ENCODE results near the gene ATP5F1E.

DNA sequence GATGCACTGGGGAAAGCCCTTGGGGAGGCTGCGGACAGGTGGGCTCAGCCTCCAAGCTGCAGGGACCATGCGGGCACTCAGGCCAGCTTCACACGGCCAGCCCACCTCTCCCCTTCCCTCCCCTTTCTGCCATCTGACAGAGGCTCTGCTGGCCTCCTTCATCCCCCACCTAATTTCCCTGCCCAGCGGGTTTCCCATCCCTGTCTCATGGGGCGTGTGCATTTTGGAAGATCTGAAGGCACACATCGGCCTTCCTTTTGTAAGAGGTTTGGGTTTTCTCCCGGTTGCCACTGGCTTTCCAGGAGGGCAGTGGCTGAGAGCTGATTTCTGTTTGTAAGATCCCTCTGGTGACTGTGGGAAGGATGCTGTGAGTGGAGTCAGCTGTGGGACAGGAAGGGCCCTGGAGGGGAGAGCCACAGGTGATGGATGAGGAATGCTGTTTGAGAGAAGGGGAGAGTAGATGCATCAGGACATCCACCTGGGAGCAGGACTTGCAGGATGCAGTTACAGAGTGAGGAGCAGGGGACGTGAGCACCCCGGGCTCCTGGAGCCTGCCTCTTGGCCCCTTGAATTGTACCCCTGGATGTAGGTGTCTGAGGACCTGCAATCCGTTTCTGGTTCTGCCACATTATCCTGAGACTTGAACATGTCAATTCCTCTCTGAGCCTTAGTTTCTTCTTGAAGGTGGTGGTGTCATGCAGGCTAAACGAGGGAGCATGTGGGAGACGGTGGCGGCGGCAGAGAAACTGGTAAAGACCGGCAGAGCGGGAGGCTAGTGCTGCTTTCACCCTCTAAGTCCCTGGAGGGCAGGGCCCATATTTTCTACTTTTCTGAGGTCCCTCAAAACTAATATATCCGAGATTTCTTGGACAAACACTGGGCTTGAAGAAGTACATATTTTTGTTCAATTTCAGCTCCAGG is 18.8 kb downstream of the ATP5F1E start:
- TF ChIP-seq, protein P1, sequence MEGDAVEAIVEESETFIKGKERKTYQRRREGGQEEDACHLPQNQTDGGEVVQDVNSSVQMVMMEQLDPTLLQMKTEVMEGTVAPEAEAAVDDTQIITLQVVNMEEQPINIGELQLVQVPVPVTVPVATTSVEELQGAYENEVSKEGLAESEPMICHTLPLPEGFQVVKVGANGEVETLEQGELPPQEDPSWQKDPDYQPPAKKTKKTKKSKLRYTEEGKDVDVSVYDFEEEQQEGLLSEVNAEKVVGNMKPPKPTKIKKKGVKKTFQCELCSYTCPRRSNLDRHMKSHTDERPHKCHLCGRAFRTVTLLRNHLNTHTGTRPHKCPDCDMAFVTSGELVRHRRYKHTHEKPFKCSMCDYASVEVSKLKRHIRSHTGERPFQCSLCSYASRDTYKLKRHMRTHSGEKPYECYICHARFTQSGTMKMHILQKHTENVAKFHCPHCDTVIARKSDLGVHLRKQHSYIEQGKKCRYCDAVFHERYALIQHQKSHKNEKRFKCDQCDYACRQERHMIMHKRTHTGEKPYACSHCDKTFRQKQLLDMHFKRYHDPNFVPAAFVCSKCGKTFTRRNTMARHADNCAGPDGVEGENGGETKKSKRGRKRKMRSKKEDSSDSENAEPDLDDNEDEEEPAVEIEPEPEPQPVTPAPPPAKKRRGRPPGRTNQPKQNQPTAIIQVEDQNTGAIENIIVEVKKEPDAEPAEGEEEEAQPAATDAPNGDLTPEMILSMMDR (IDR thresholded peaks at IDR 0.05; ENCODE audit: low read length) = no peak
- no peak for TF ChIP-seq EZH2 (IDR thresholded peaks at IDR 0.05; ENCODE audit: borderline replicate concordance, low read length)
